Transverse colon (tissue), 4 donors: ENCODE measurements around the gene SYNE2. TPM values are rescaled to one million over a fixed set of nuclear protein-coding genes. Genes with fewer than 3 reads are reported as not detected.

ENCODE experiments used
- DNase-seq: peaks from one replicate; pipeline ENCODE4 v3.0.0-alpha.2; 2019
- H3K27ac ChIP-seq, 4 donors: fragments of 200-600 bp; sonication (generic); 2 replicates each; pipeline ENCODE4 v1.5.1; 2016 to 2018; ENCODE audit warnings: inconsistent platforms in 4 of 4
- H3K27me3 ChIP-seq: fragments of 200-600 bp; sonication (generic); 2 replicates; pipeline ENCODE4 v1.5.1; 2017; ENCODE audit warnings: inconsistent platforms
- H3K36me3 ChIP-seq, 4 donors: fragments of 200-600 bp; sonication (generic); 2 replicates each; pipeline ENCODE4 v1.5.1; 2017 to 2019; ENCODE audit warnings: inconsistent platforms in 4 of 4
- H3K4me1 ChIP-seq, 4 donors: fragments of 200-600 bp; sonication (generic); 2 replicates each; pipeline ENCODE4 v1.5.1; 2017 to 2020; ENCODE audit warnings: inconsistent platforms in 4 of 4
- H3K4me3 ChIP-seq, 4 donors: fragments of 200-600 bp; sonication (generic); 1 replicate in 1 of 4; 2 replicates in 3 of 4; pipeline versions ENCODE4 v1.5.1 to v1.6.1; 2017 to 2019; ENCODE audit warnings: inconsistent platforms in 4 of 4
- H3K9me3 ChIP-seq, 2 donors: fragments of 200-600 bp; sonication (generic); 2 replicates each; pipeline ENCODE4 v1.5.1; 2017 to 2019; ENCODE audit warnings: inconsistent platforms in 2 of 2
- CTCF ChIP-seq, 5 experiments: fragments of 200-600 bp in 3 of 5; fragments of 450-650 bp in 2 of 5; sonication (generic) in 3 of 5; IDR thresholded peaks; 1 replicate in 2 of 5; 2 replicates in 3 of 5; pipeline ENCODE4 v1.5.1; 2016 to 2017; ENCODE audit warnings: antibody characterized with exemption in 5 of 5, inconsistent platforms in 3 of 5, mild to moderate bottlenecking in 2 of 5, moderate library complexity in 1 of 5
- EP300 ChIP-seq: sonication (generic); formaldehyde crosslinking; IDR thresholded peaks from one replicate; pipeline ENCODE4 v1.6.1; 2017; ENCODE audit warnings: antibody characterized with exemption, low read depth
- POLR2A ChIP-seq: fragments of 450-650 bp; IDR thresholded peaks from one replicate; pipeline ENCODE4 v1.6.1; 2016; ENCODE audit warnings: antibody characterized with exemption, mild to moderate bottlenecking, moderate library complexity
- POLR2AphosphoS5 ChIP-seq, 3 donors: sonication (generic); formaldehyde crosslinking; IDR thresholded peaks; one replicate each; pipeline ENCODE4 v1.6.1; 2016; ENCODE audit warnings: antibody characterized with exemption in 3 of 3
- WGBS, 2 donors: methylation state at CpG; one replicate each; pipeline ENCODE4 v1.1.5; 2018; ENCODE audit warnings: low coverage in 1 of 2; 5-methylcytosine and 5-hydroxymethylcytosine counted together
- in situ Hi-C, 4 donors: fragments of 200-750 bp; cut with MboI; loops; one replicate each; pipeline versions ENCODE4 v1.15.0 to v1.15.1; 2017; ENCODE audit warnings: low sequenced_read_pairs in 3 of 4, low pct_ligation_motif_present in 1 of 4, low pct_unique_long_range_greater_than_20kb in 1 of 4
- intact Hi-C: fragments of 100-400 bp; cut with DNase I; formaldehyde crosslinking; loops from one replicate; pipeline ENCODE4 v1.15.1; 2023; ENCODE audit warnings: low total_unique reads
- total RNA-seq, 4 donors: library from RNA; depleted of rRNA; stranded (reverse); fragments of >200 nt; gene quantifications; one replicate each; pipeline ENCODE4 v1.1.0, GENCODE V29; 2016

SYNE2 gene
- total RNA-seq, 4 donors from 2014 or later, result 242 to 491 (median 304) TPM

- H3K4me1 ChIP-seq, result no peaks in the 10 kb centered on the region
- H3K27me3 ChIP-seq, result no peaks in the 10 kb centered on the region
- intact Hi-C loops, result no loop called here
- TF ChIP-seq CTCF (IDR thresholded peaks at IDR 0.05) (no peak), POLR2AphosphoS5 (IDR thresholded peaks at IDR 0.05) (no peak)
- H3K36me3 ChIP-seq, result peaks cover 0 to 64% (median 24%) of the 10 kb centered on the region in 4 donors
- H3K9me3 ChIP-seq, result no peaks in the 10 kb centered on the region
- in situ Hi-C loops, result no loop called here
- no peak overlapping the region for H3K27ac ChIP-seq
- no peak overlapping the region for H3K4me3 ChIP-seq
- 76 to 87% methylated on average over 8 to 9 of the region's 9 CpGs for WGBS, 2 donors
- no peak for DNase-seq
Observed at GRCh38 chr14:64137657-64138290, 285.0 kb downstream of the SYNE2 start.

- Histone ChIP-seq H3K27ac (no peak overlapping the region), H3K9me3 (no peaks in the 10 kb centered on the region), H3K4me1 (no peaks in the 10 kb centered on the region), H3K27me3 (no peaks in the 10 kb centered on the region), H3K4me3 (no peak overlapping the region), H3K36me3 (peaks cover 0 to 57% (median 14%) of the 10 kb centered on the region in 4 donors)
- no peak for DNase-seq
- TF ChIP-seq POLR2AphosphoS5 (IDR thresholded peaks at IDR 0.05), result no peak
- no peak for TF ChIP-seq POLR2A
- no peak for TF ChIP-seq CTCF (IDR thresholded peaks at IDR 0.05)
- TF ChIP-seq EP300, result no peak
- in situ Hi-C loops, result no loop called here
- intact Hi-C loops, result no loop called here
- WGBS, 2 donors, result 58 to 84% methylated on average over 4 to 7 of the region's 7 CpGs
Observed at GRCh38 chr14:64147126-64147790, 294.5 kb downstream of the SYNE2 start.

- Histone ChIP-seq H3K27ac (no peak overlapping the region), H3K4me1 (no peaks in the 10 kb centered on the region), H3K36me3 (peaks cover 0 to 53% (median 18%) of the 10 kb centered on the region in 4 donors), H3K27me3 (no peaks in the 10 kb centered on the region), H3K4me3 (no peak overlapping the region), H3K9me3 (no peaks in the 10 kb centered on the region)
- DNase-seq, result no peak
- intact Hi-C loops, result no loop called here
- 89 to 91% methylated on average over 3 to 8 of the region's 8 CpGs for WGBS, 2 donors
- in situ Hi-C loops, result loop anchor here in 1 of 4 donors (25.0 kb wide), 1 partner anchor 137 kb away; the partner anchor contains the start of gene ESR2
- no peak for TF ChIP-seq POLR2AphosphoS5 (IDR thresholded peaks at IDR 0.05)
- no peak for TF ChIP-seq CTCF (IDR thresholded peaks at IDR 0.05)
- no peak for TF ChIP-seq EP300
- no peak for TF ChIP-seq POLR2A
Observed at GRCh38 chr14:64149921-64150320, 297.1 kb downstream of the SYNE2 start.

GRCh38 chr14:64158608-64159007 lies 305.8 kb downstream of the SYNE2 start:
- Histone ChIP-seq H3K4me1 (no peaks in the 10 kb centered on the region), H3K36me3 (peaks cover 0 to 43% (median 17%) of the 10 kb centered on the region in 4 donors), H3K27ac (no peak overlapping the region), H3K4me3 (no peak overlapping the region), H3K9me3 (no peaks in the 10 kb centered on the region), H3K27me3 (no peaks in the 10 kb centered on the region)
- 82 to 100% methylated on average over 1 to 2 of the region's 2 CpGs for WGBS, 2 donors
- intact Hi-C loops (no loop called here), in situ Hi-C loops (loop anchor here in 1 of 4 donors (25.0 kb wide), 1 partner anchor 129 kb away; the partner anchor contains the start of gene ESR2)
- no peak for TF ChIP-seq POLR2A
- DNase-seq, result no peak
